ENCODE measurements around the gene RBM25.

- TF ChIP-seq CTCF (IDR thresholded peaks at IDR 0.05) (no peak), POLR2A (IDR thresholded peaks at IDR 0.05) (peak; percentile 99)
Observed at GRCh38 chr14:73058224-73058921, at the start of gene RBM25.
